HL-60/S4 (cell line): ENCODE measurements around the gene DBNL.

ENCODE experiments used
- in situ Hi-C: fragments of 300-500 bp; cut with MboI; formaldehyde crosslinking; loops from 2 replicates; pipeline ENCODE4 v1.14.3; 2022; ENCODE audit warnings: low sequenced_read_pairs

Gene DBNL

GRCh38 chr7:44108768-44109750 lies 64.6 kb downstream of the DBNL start:
- in situ Hi-C loops = no loop called here

GRCh38 chr7:44109991-44110390 lies 65.5 kb downstream of the DBNL start:
- in situ Hi-C loops = no loop called here

DNA sequence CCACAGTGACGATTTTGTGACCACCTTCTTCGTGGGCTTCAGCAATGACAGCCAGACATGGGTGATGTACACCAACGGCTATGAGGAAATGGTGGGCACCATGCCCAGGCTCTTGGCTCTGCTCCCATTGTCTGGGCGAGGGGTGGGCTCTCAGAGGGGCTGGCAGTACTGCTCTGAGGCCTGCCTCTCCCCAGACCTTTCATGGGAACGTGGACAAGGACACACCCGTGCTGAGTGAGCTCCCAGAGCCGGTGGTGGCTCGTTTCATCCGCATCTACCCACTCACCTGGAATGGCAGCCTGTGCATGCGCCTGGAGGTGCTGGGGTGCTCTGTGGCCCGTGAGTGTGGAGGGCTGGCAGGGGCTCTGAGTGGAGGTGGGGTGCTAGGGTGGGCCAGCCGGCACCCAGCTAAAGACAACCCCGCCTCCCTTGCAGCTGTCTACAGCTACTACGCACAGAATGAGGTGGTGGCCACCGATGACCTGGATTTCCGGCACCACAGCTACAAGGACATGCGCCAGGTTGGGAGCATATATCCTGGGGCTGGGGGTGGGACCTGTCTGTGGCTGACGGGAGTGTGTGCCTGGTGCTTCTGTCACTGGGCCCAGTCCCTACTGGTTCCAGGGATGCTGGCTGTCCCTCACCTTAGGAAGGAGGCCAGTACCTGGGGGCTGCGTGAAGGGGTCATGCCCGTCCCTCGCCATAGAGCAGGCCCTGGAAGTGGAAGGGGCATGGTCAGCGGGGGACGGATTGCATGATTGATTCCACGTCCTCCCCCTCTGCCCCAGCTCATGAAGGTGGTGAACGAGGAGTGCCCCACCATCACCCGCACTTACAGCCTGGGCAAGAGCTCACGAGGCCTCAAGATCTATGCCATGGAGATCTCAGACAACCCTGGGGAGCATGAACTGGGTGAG lies 66.5 kb downstream of the DBNL start:
- in situ Hi-C loops = no loop called here
